ENCODE measurements around the gene MBD6.

GRCh38 chr12:57558864-57559263, 36.2 kb downstream of the MBD6 start:
- no peak for TF ChIP-seq CTCF (conservative IDR thresholded peaks at IDR 0.05; ENCODE audit: low read depth, low read length)
- TF ChIP-seq EZH2 (IDR thresholded peaks at IDR 0.05; ENCODE audit: borderline replicate concordance, low read depth, low read length, poor library complexity, severe bottlenecking) = no peak

Measured in A673 (cell line).